Measurements from ENCODE around the gene CACNG4.

The CACNG4 gene

DNA sequence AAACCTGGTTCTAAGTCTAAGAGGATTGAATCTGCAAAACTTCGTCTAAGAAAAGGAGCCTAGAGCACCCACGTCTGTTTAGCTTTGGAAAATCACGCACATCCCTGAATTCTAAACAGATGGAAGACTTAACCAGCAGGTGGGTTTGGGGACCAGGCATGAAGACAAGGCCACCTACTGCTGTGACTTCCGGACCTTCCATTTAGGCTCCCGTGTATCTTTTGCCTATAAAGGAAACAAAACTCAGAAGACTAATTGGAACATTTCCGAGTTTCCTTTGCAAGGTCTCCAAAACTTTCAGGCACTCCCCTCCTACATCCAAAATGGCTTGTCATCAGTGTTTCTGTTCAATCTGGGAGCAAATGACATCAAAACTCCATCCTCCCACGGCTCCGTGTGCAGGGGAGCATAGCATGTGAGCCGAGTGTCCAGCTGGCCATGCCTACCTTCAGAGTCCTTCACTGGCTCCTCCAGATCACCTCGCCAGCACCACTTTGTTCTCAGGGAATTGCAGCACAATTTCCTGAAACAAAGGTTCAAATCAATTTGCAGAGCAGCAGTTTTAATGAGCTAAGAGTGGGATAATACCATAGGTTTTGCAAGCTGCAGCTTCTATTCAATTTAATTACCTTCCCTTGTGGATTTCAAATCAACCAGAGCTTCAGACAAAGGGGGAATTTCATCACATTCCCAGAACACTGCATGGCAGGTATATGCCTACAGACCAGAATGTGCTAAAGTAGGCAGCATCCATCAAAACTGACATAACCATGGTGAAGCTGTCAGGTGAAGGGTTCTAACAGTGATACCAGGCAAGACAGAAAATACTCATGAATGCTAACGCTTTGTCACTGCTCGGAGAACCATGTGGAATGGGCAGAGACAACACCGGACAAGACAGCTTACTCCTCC lies 103.3 kb downstream of the CACNG4 start:
- TF ChIP-seq, protein P1, sequence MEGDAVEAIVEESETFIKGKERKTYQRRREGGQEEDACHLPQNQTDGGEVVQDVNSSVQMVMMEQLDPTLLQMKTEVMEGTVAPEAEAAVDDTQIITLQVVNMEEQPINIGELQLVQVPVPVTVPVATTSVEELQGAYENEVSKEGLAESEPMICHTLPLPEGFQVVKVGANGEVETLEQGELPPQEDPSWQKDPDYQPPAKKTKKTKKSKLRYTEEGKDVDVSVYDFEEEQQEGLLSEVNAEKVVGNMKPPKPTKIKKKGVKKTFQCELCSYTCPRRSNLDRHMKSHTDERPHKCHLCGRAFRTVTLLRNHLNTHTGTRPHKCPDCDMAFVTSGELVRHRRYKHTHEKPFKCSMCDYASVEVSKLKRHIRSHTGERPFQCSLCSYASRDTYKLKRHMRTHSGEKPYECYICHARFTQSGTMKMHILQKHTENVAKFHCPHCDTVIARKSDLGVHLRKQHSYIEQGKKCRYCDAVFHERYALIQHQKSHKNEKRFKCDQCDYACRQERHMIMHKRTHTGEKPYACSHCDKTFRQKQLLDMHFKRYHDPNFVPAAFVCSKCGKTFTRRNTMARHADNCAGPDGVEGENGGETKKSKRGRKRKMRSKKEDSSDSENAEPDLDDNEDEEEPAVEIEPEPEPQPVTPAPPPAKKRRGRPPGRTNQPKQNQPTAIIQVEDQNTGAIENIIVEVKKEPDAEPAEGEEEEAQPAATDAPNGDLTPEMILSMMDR (IDR thresholded peaks at IDR 0.05; ENCODE audit: low read depth, low read length) = no peak
- no peak for DNase-seq (ENCODE audit: extremely low read depth, low read depth)

DNA sequence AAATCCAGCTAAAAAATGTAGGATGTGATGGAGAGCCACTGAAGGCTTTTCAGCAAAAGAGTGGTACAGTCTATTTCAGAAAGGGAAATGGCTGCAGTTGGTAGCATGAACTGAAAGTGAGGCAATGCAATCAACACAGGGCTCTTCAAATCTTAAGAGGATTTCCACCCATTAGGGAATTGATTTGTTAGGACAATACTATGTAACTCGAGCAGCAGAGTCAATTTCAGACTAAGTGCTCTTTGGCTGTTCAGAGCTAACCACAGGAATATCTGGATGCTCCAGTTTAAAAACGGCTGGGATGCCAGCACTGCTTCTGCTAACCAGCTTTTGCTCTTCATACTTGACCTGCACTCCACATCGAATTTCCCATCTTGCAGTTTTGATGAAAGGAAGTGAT lies 104.5 kb downstream of the CACNG4 start:
- TF ChIP-seq, protein P1 (IDR thresholded peaks at IDR 0.05; ENCODE audit: low read depth, low read length) = no peak
- no peak for DNase-seq (ENCODE audit: extremely low read depth, low read depth)

DNA sequence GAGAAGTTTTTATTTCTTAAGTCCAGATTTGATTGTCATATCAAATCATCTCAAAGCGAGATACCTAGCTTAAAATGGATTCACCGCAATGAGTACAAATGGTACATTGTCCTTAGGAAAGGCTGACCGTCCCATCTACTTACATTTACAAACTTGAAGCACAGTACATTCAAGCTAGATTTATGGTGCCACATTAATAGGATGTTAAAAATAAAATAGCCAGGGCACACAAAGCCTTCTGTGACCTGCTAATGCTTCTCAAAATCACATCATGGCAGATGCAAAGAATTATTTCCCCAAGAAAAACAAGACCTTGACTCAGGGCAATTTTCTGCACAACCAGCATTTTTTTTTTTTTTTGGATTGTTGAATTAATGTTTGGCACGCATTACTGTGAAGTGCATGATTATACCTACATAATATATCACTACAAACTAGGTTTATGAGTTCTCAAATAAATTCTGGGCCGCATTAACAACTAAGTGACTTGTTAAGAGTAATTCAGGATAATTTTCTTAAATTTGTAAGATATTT lies 105.2 kb downstream of the CACNG4 start:
- TF ChIP-seq, protein P1 (IDR thresholded peaks at IDR 0.05; ENCODE audit: low read depth, low read length) = no peak

DNA sequence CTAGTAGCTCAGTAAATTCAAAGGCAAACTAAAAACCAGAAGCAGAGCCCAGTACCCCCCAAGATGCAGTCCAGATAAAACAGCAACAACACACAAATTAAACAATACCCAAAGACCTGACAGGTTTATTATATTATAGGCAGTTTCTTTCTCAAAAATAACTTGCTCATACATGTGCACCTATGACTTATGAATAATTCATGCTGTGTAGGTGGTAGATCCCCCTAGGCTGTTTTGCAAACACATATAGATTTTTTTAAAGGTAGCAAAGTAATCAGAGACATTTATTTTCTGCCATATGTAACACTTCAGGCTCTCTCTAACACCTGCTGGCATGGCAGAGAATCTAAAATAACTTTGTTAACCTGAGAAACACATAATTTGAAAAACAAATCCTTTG lies 107.1 kb downstream of the CACNG4 start:
- no peak for DNase-seq (ENCODE audit: extremely low read depth, low read depth)
- TF ChIP-seq, protein P1 (IDR thresholded peaks at IDR 0.05; ENCODE audit: low read depth, low read length) = no peak

More for the DNA sequence above, 105.2 kb downstream of the CACNG4 start:
- no peak for DNase-seq (ENCODE audit: extremely low read depth, low read depth)

DNA sequence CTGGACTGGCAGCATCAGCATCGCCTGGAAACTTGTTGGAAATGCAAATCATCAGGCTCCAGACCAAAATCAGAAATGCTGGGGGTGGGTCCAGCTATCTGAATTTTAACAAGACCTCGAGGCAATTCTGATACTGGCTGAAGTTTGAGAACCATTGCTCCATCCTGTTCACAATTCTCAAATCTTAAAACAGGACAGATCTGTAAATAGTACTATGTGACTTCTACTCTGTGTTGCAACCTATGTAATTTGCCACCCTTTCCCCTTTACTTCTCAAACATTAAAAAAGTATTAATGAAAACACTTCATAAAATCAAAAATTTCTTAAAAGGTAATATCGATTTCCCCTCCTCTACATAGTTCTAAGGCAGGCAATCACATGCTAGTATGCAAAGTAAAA lies 108.4 kb downstream of the CACNG4 start:
- TF ChIP-seq, protein P1 (IDR thresholded peaks at IDR 0.05; ENCODE audit: low read depth, low read length) = no peak
- no peak for DNase-seq (ENCODE audit: extremely low read depth, low read depth)

DNA sequence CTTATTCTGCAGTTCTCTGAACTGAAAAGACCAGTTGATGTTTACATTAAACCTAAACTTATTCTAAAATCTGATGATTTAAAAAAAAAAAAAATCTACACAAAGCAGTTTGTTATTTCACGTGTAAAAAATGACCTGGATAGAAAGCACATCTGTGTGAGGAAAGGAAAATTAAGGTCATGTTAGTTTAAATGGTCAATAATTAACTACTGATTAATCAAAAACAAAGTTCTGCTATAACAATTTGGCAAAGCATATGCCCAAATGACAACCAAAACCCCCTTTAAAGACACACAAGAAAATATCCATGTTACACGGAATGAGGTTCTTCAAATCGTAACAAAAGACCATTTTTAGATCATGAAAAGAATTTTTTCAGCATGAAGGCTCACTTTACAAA lies 110.3 kb downstream of the CACNG4 start:
- DNase-seq (ENCODE audit: extremely low read depth, low read depth) = no peak
- TF ChIP-seq, protein P1 (IDR thresholded peaks at IDR 0.05; ENCODE audit: low read depth, low read length) = no peak

DNA sequence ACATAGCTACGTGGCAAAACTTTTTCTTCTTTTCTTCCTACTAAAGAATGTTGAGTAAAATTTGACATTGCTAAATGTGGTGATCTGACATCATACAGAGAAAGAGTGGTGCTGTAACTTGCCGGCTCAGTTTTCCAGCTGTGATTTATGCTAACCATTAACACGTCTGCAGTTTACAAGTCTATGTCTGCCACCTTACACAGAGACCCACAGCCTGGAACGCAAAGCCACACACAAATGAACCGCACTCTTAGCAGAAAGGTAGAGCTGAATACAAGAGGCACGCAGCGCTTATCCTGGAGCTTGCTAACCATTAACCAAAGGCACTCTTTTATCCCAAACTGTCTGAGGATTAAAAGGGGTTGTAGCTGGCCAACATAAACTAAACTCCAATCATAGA lies 111.8 kb downstream of the CACNG4 start:
- TF ChIP-seq, protein P1 (IDR thresholded peaks at IDR 0.05; ENCODE audit: low read depth, low read length) = no peak
- no peak for DNase-seq (ENCODE audit: extremely low read depth, low read depth)
